ENCODE results near the gene VWA1.
"Not testable (repeated sequence)": the region's sequence is repeated elsewhere in the genome, so short reads cannot be mapped to it uniquely, and the experiment has no call there.

Gene VWA1

DNA sequence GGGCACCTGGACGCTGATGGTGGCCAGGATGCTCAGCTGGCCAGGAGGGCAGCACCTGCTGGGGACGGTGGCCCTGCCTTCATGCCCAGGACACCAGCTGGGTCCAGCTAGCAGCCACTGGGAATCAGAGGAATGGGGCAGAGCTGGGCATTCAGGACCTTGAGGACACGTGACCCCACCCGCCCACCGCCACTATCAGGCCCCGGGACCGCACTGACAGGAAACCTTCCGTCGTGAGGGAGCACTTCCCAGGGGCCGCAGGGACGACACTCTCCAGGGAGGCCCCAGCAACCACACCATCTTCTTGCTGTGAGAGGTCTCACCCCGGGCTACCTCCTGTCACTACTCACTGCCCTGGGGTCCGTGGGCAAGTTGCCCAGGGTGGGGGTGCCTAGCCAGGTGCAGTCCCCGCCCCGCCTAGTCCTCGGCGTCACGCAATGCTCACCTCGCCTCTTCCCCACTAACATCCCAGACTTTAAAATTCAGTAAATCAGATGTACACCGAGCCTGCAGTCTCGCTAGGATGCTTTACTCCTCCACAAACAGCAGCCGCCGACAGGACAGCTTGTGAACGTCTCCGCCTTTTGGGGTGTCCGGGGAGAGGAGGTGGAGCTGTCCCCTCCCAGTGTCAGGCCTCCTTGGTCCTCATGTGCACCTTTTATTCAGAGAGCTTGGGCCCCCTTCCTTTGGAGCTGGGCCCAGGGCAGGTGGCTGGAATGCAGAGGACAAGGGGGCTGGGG, 4.9 kb downstream of the VWA1 start:
- H3K9ac ChIP-seq (ENCODE audit: insufficient read length, low read depth): no peak overlapping the region
- H3K4me1 ChIP-seq (ENCODE audit: insufficient read depth, insufficient read length): peaks cover 23% of the 10 kb centered on the region
- no peak for DNase-seq (ENCODE audit: low read depth, low spot score)

GRCh38 chr1:1441002-1441888, 5.8 kb downstream of the VWA1 start:
- Histone ChIP-seq H3K4me1 (ENCODE audit: insufficient read depth, insufficient read length) (peaks cover 21% of the 10 kb centered on the region), H3K36me3 (ENCODE audit: insufficient read depth, insufficient read length, low read length) (no peaks in the 10 kb centered on the region), H3K9ac (ENCODE audit: insufficient read length, low read depth) (no peak overlapping the region), H3K4me3 (ENCODE audit: insufficient read length, low read depth) (no peak overlapping the region), H3K27me3 (ENCODE audit: insufficient read depth, insufficient read length) (peaks cover 10% of the 10 kb centered on the region), H3K9me3 (ENCODE audit: insufficient read depth, low read length) (no peaks in the 10 kb centered on the region)
- no peak for TF ChIP-seq SUZ12 (IDR thresholded peaks at IDR 0.05; ENCODE audit: extremely low read depth, insufficient read depth, insufficient read length)
- no peak for TF ChIP-seq ZNF274 (IDR thresholded peaks at IDR 0.05; ENCODE audit: low read depth, low read length)
- no peak for TF ChIP-seq YY1 (IDR thresholded peaks at IDR 0.05; ENCODE audit: insufficient read depth, insufficient read length)
- DNase-seq (ENCODE audit: low read depth, low spot score): no peak

More for the DNA sequence above, 4.9 kb downstream of the VWA1 start:
- Histone ChIP-seq H3K27me3 (ENCODE audit: insufficient read depth, insufficient read length) (peaks cover 14% of the 10 kb centered on the region), H3K36me3 (ENCODE audit: insufficient read depth, insufficient read length, low read length) (no peaks in the 10 kb centered on the region), H3K4me3 (ENCODE audit: insufficient read length, low read depth) (no peak overlapping the region), H3K9me3 (ENCODE audit: insufficient read depth, low read length) (no peaks in the 10 kb centered on the region)
- TF ChIP-seq YY1 (IDR thresholded peaks at IDR 0.05; ENCODE audit: insufficient read depth, insufficient read length) (no peak), ZNF274 (IDR thresholded peaks at IDR 0.05; ENCODE audit: low read depth, low read length) (no peak), SUZ12 (IDR thresholded peaks at IDR 0.05; ENCODE audit: extremely low read depth, insufficient read depth, insufficient read length) (no peak)

- peaks cover 15% of the 10 kb centered on the region for H3K4me1 ChIP-seq (ENCODE audit: insufficient read depth, insufficient read length)
- TF ChIP-seq ZNF274 (IDR thresholded peaks at IDR 0.05; ENCODE audit: low read depth, low read length) (no peak), SUZ12 (IDR thresholded peaks at IDR 0.05; ENCODE audit: extremely low read depth, insufficient read depth, insufficient read length) (no peak), YY1 (IDR thresholded peaks at IDR 0.05; ENCODE audit: insufficient read depth, insufficient read length) (no peak)
- H3K9ac ChIP-seq (ENCODE audit: insufficient read length, low read depth): no peak overlapping the region
- no peak overlapping the region for H3K4me3 ChIP-seq (ENCODE audit: insufficient read length, low read depth)
- DNase-seq (ENCODE audit: low read depth, low spot score): no peak
- no peaks in the 10 kb centered on the region for H3K9me3 ChIP-seq (ENCODE audit: insufficient read depth, low read length)
- H3K36me3 ChIP-seq (ENCODE audit: insufficient read depth, insufficient read length, low read length): no peaks in the 10 kb centered on the region
- H3K27me3 ChIP-seq (ENCODE audit: insufficient read depth, insufficient read length): peaks cover under 1% of the 10 kb centered on the region
Observed at GRCh38 chr1:1442069-1442770, 6.7 kb downstream of the VWA1 start.

DNA sequence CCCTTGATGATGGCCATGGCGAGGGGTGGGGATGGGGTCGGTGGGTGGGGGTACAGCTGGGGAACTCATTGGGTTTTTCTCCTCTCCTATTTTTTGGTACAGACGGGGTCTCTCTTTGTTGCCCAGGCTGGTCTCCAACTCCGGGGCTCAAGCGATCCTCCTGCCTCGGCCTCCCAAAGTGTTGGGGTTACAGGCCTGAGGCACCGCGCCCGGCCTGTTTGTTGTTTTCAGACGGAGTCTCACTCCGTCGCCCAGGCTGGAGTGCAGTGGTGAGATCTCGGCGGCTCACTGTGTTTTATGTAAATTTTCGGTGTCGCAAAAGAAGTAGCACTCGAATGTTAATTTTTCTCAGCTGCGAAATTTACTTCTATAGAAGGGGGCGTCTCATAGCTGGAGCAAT, 11.1 kb downstream of the VWA1 start:
- not testable (repeated sequence) for H3K27me3 ChIP-seq (ENCODE audit: insufficient read depth, insufficient read length); H3K4me3 ChIP-seq (ENCODE audit: insufficient read length, low read depth); DNase-seq (ENCODE audit: low read depth, low spot score); H3K36me3 ChIP-seq (ENCODE audit: insufficient read depth, insufficient read length, low read length); H3K9me3 ChIP-seq (ENCODE audit: insufficient read depth, low read length); H3K9ac ChIP-seq (ENCODE audit: insufficient read length, low read depth); H3K4me1 ChIP-seq (ENCODE audit: insufficient read depth, insufficient read length)

DNA sequence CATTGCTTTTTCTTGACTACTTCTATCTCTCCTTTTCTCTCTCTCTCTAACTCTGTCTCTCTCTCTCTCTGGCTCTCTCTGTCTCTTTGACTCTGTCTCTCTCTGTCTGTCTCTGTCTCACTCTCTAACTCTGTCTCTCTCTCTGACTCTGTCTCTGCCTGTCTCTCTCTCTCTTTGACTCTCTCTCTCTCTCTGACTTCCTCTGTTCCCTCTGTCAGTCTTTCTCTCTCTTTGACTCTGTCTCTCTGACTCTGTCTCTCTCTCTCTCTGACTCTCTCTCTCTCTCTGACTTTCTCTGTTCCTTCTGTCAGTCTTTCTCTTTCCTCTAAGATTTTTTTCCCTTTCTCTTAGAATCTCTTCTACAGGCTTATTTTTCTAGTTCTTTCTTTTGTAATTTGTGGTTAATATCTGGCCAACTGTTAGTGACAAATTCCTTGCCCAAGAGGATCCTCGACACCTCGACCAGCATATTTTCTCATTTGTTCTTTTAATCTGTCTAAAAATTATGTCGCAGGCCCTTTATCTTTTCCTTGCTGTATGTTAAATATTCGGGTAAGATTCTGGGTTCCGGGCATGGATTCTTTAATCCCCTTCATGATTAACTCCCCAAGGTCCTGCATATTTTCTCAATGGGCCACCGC, 13.7 kb downstream of the VWA1 start, which contains the start of gene ATAD3C:
Gene ATAD3C (plus strand): TSS at position 591 of the 641 bp plus-strand sequence. CDS start 995 bp downstream, outside the sequence.
- Histone ChIP-seq H3K27me3 (ENCODE audit: insufficient read depth, insufficient read length) (no peaks in the 10 kb centered on the region), H3K9me3 (ENCODE audit: insufficient read depth, low read length) (no peaks in the 10 kb centered on the region)
- TF ChIP-seq YY1 (IDR thresholded peaks at IDR 0.05; ENCODE audit: insufficient read depth, insufficient read length): no peak
- no peak for TF ChIP-seq ZNF274 (IDR thresholded peaks at IDR 0.05; ENCODE audit: low read depth, low read length)
- TF ChIP-seq SUZ12 (IDR thresholded peaks at IDR 0.05; ENCODE audit: extremely low read depth, insufficient read depth, insufficient read length): no peak

GRCh38 chr1:1450616-1451015, 15.1 kb downstream of the VWA1 start:
- H3K9ac ChIP-seq (ENCODE audit: insufficient read length, low read depth); H3K27me3 ChIP-seq (ENCODE audit: insufficient read depth, insufficient read length); H3K4me3 ChIP-seq (ENCODE audit: insufficient read length, low read depth); H3K36me3 ChIP-seq (ENCODE audit: insufficient read depth, insufficient read length, low read length); H3K4me1 ChIP-seq (ENCODE audit: insufficient read depth, insufficient read length); H3K9me3 ChIP-seq (ENCODE audit: insufficient read depth, low read length); DNase-seq (ENCODE audit: low read depth, low spot score): not testable (repeated sequence)

More for the DNA sequence above, 13.7 kb downstream of the VWA1 start, which contains the start of gene ATAD3C:
- Histone ChIP-seq H3K36me3 (ENCODE audit: insufficient read depth, insufficient read length, low read length) (no peaks in the 10 kb centered on the region), H3K4me3 (ENCODE audit: insufficient read length, low read depth) (no peak within 1 kb of the TSS), H3K9ac (ENCODE audit: insufficient read length, low read depth) (no peak within 1 kb of the TSS), H3K4me1 (ENCODE audit: insufficient read depth, insufficient read length) (no peaks in the 10 kb centered on the region)
- no peak for DNase-seq (ENCODE audit: low read depth, low spot score)

Data from NT2/D1 (cell line).